Measurements from ENCODE around the gene UTS2.

Gene UTS2

GRCh38 chr1:7862211-7863060 is 9.6 kb upstream of the UTS2 start:
- TF ChIP-seq CTCF (IDR thresholded peaks at IDR 0.05) (no peak), ZFX (IDR thresholded peaks at IDR 0.05; ENCODE audit: borderline replicate concordance) (no peak)
- no peak overlapping the region for H3K27ac ChIP-seq

- no peak for TF ChIP-seq CTCF (IDR thresholded peaks at IDR 0.05)
- TF ChIP-seq ZFX (IDR thresholded peaks at IDR 0.05; ENCODE audit: borderline replicate concordance): no peak
Observed at GRCh38 chr1:7861452-7861851, 8.6 kb upstream of the UTS2 start.

GRCh38 chr1:7860130-7860529 is 7.3 kb upstream of the UTS2 start:
- H3K27ac ChIP-seq: no peak overlapping the region
- TF ChIP-seq CTCF (IDR thresholded peaks at IDR 0.05) (no peak), ZFX (IDR thresholded peaks at IDR 0.05; ENCODE audit: borderline replicate concordance) (no peak)

More at GRCh38 chr1:7861452-7861851, 8.6 kb upstream of the UTS2 start:
- no peak overlapping the region for H3K27ac ChIP-seq

- TF ChIP-seq ZFX (IDR thresholded peaks at IDR 0.05; ENCODE audit: borderline replicate concordance) (no peak), CTCF (IDR thresholded peaks at IDR 0.05) (no peak)
- no peak overlapping the region for H3K27ac ChIP-seq
Observed at GRCh38 chr1:7859406-7859805, 6.5 kb upstream of the UTS2 start.

- no peak overlapping the region for H3K27ac ChIP-seq
- TF ChIP-seq CTCF (IDR thresholded peaks at IDR 0.05) (no peak), ZFX (IDR thresholded peaks at IDR 0.05; ENCODE audit: borderline replicate concordance) (no peak)
Observed at GRCh38 chr1:7857985-7858384, 5.1 kb upstream of the UTS2 start.

- H3K27ac ChIP-seq: no peak overlapping the region
- TF ChIP-seq CTCF (IDR thresholded peaks at IDR 0.05) (no peak), ZFX (IDR thresholded peaks at IDR 0.05; ENCODE audit: borderline replicate concordance) (no peak)
Observed at GRCh38 chr1:7857000-7857399, 4.1 kb upstream of the UTS2 start.

GRCh38 chr1:7856345-7856744 is 3.5 kb upstream of the UTS2 start:
- no peak overlapping the region for H3K27ac ChIP-seq
- TF ChIP-seq CTCF (IDR thresholded peaks at IDR 0.05) (no peak), ZFX (IDR thresholded peaks at IDR 0.05; ENCODE audit: borderline replicate concordance) (no peak)
